SK-N-SH (cell line): Measurements from ENCODE around the gene GMPPA. TPM values are rescaled to one million over a fixed set of nuclear protein-coding genes. Genes with fewer than 3 reads are reported as not detected.
A peak's percentile ranks its signal among the peaks of the same experiment; 100 is the strongest.

Source experiments
- CTCF ChIA-PET: fragments of 300-600, 350-600 bp; formaldehyde crosslinking; extraction: SDS; loops from one replicate; lab custom pipeline; 2021; lab: Yijun Ruan, JAX
- POLR2A ChIA-PET: fragments of 350-600 bp; sonication (Branson Sonifier 250); formaldehyde crosslinking; extraction: SDS; loops from one replicate; lab custom pipeline; 2020; ENCODE audit warnings: antibody characterized with exemption, inconsistent platforms; lab: Yijun Ruan, JAX
- DNase-seq: peaks from one replicate; pipeline ENCODE4 v3.0.0; 2012
- H2AFZ ChIP-seq: fragments of 200-600 bp; sonication (generic); 2 replicates; pipeline ENCODE4 v1.8.1; 2016; ENCODE audit warnings: antibody characterized with exemption, mild to moderate bottlenecking, low read depth
- H3F3A ChIP-seq: fragments of 200-600 bp; sonication (generic); replicated peaks from 2 replicates; pipeline ENCODE3; 2016; ENCODE audit warnings: antibody characterized with exemption, mild to moderate bottlenecking; ENCODE audit not compliant: insufficient read depth
- H3K27ac ChIP-seq, 2 experiments: fragments of 200-500 bp in 1 of 2; fragments of 200-600 bp in 1 of 2; sonication (Bioruptor generic) in 1 of 2; sonication (generic), shearing (Covaris generic) in 1 of 2; 2 replicates each; pipeline versions ENCODE4 v1.5.1 to v1.6.1; 2014 to 2016; ENCODE audit warnings: low read depth in 2 of 2, inconsistent platforms in 1 of 2, low read length in 1 of 2, mild to moderate bottlenecking in 1 of 2, mixed read lengths in 1 of 2
- H3K27me3 ChIP-seq: fragments of 200-600 bp; sonication (generic), shearing (Covaris generic); 2 replicates; pipeline ENCODE4 v1.6.1; 2016; ENCODE audit warnings: mixed run types; ENCODE audit not compliant: insufficient read depth
- H3K36me3 ChIP-seq, 2 experiments: fragments of 200-500 bp in 1 of 2; fragments of 200-600 bp in 1 of 2; sonication (Bioruptor generic) in 1 of 2; sonication (generic) in 1 of 2; replicated peaks in 1 of 2; 2 replicates each; pipeline versions ENCODE3 to v1.5.1; 2014 to 2016; ENCODE audit warnings: low read length in 1 of 2, mild to moderate bottlenecking in 1 of 2; ENCODE audit not compliant: insufficient read depth in 2 of 2, control insufficient read depth in 1 of 2
- H3K4me1 ChIP-seq, 2 experiments: fragments of 200-500 bp in 1 of 2; fragments of 200-600 bp in 1 of 2; sonication (Bioruptor generic) in 1 of 2; sonication (generic), shearing (Covaris generic) in 1 of 2; 2 replicates each; pipeline versions ENCODE4 v1.5.1 to v1.6.1; 2014 to 2016; ENCODE audit warnings: low read depth in 1 of 2, low read length in 1 of 2, mixed run types in 1 of 2; ENCODE audit not compliant: insufficient read depth in 2 of 2, control insufficient read depth in 1 of 2
- H3K4me2 ChIP-seq: fragments of 200-600 bp; sonication (generic), shearing (Covaris generic); 2 replicates; pipeline ENCODE4 v1.6.1; 2017; ENCODE audit warnings: mixed run types
- H3K4me3 ChIP-seq, 2 experiments: fragments of 200-500 bp in 1 of 2; fragments of 200-600 bp in 1 of 2; sonication (Bioruptor generic) in 1 of 2; sonication (generic), shearing (Covaris generic) in 1 of 2; 2 replicates each; pipeline versions ENCODE4 v1.5.1 to v1.8.1; 2014 to 2016; ENCODE audit warnings: low read depth in 2 of 2, inconsistent platforms in 1 of 2, low read length in 1 of 2, mild to moderate bottlenecking in 1 of 2, mixed read lengths in 1 of 2, moderate library complexity in 1 of 2
- H3K79me2 ChIP-seq: fragments of 200-600 bp; sonication (generic); 2 replicates; pipeline ENCODE4 v1.8.1; 2017; ENCODE audit warnings: mild to moderate bottlenecking; ENCODE audit not compliant: insufficient read depth
- H3K9ac ChIP-seq: fragments of 200-600 bp; sonication (generic); 2 replicates; pipeline ENCODE4 v1.6.1; 2017; ENCODE audit warnings: mixed run types
- H3K9me2 ChIP-seq: fragments of 200-600 bp; sonication (generic); 2 replicates; pipeline ENCODE4 v1.6.1; 2017; ENCODE audit warnings: mixed run types
- H3K9me3 ChIP-seq: fragments of 200-600 bp; sonication (generic); 2 replicates; pipeline ENCODE4 v1.6.1; 2017; ENCODE audit warnings: mixed run types, mild to moderate bottlenecking, moderate library complexity
- H4K20me1 ChIP-seq: fragments of 200-600 bp; sonication (generic); 2 replicates; pipeline ENCODE4 v1.6.1; 2017; ENCODE audit warnings: mild to moderate bottlenecking, mixed run types; ENCODE audit not compliant: insufficient read depth
- CHD2 ChIP-seq: fragments of 150-350 bp; IDR thresholded peaks from 2 replicates; pipeline ENCODE4 v1.6.1; 2018; ENCODE audit warnings: low read length; ENCODE audit not compliant: partially characterized antibody
- ELF1 ChIP-seq: IDR thresholded peaks from 2 replicates; pipeline ENCODE4 v1.4.0; 2012
- EP300 ChIP-seq, 2 experiments: IDR thresholded peaks; 2 replicates each; pipeline versions ENCODE4 v1.4.0 to v1.6.1; 2012; ENCODE audit warnings: borderline replicate concordance in 1 of 2, low read depth in 1 of 2, low read length in 1 of 2
- EZH2phosphoT487 ChIP-seq: fragments of 200-600 bp; sonication (generic); IDR thresholded peaks from 2 replicates; pipeline ENCODE4 v1.6.1; 2017; ENCODE audit warnings: low read depth, mixed run types, mild to moderate bottlenecking, antibody characterized with exemption, moderate library complexity, borderline replicate concordance
- FOXJ3 ChIP-seq: sonication (generic); formaldehyde crosslinking; IDR thresholded peaks from 2 replicates; pipeline ENCODE4 v1.5.1; 2020; ENCODE audit warnings: mild to moderate bottlenecking, missing genetic modification reagents
- FOXM1 ChIP-seq: IDR thresholded peaks from 2 replicates; pipeline ENCODE4 v1.4.0; 2012; ENCODE audit warnings: low read depth, mild to moderate bottlenecking
- GABPA ChIP-seq: IDR thresholded peaks from 2 replicates; pipeline ENCODE4 v1.4.0; 2012; ENCODE audit warnings: low read depth, mild to moderate bottlenecking
- IRF3 ChIP-seq: fragments of 150-350 bp; IDR thresholded peaks from 2 replicates; pipeline ENCODE4 v1.6.1; 2016; ENCODE audit warnings: mild to moderate bottlenecking, low read depth, low read length
- MAX ChIP-seq: IDR thresholded peaks from 2 replicates; pipeline ENCODE4 v1.4.0; 2012; ENCODE audit warnings: low read depth
- PBX3 ChIP-seq: IDR thresholded peaks from 2 replicates; pipeline ENCODE4; 2012
- RAD21 ChIP-seq: IDR thresholded peaks from 2 replicates; pipeline ENCODE4 v1.6.1; 2012; ENCODE audit warnings: mild to moderate bottlenecking, low read length
- RXRA ChIP-seq: IDR thresholded peaks from 2 replicates; pipeline ENCODE4 v1.4.0; 2012; ENCODE audit warnings: low read depth, mild to moderate bottlenecking, borderline replicate concordance
- SMC3 ChIP-seq: IDR thresholded peaks from 2 replicates; pipeline ENCODE4 v1.6.1; 2012; ENCODE audit warnings: low read depth, low read length, improper control_type of control experiment
- TCF12 ChIP-seq: IDR thresholded peaks from 2 replicates; pipeline ENCODE4 v1.4.0; 2012
- USF1 ChIP-seq: IDR thresholded peaks from 2 replicates; pipeline ENCODE4 v1.4.0; 2012; ENCODE audit warnings: low read depth, borderline replicate concordance
- USF2 ChIP-seq: fragments of 150-350 bp; IDR thresholded peaks from 2 replicates; pipeline ENCODE4 v1.6.1; 2017; ENCODE audit warnings: antibody characterized with exemption, low read length, low read depth, borderline replicate concordance
- ZBTB33 ChIP-seq: IDR thresholded peaks from 2 replicates; pipeline ENCODE4 v1.4.0; 2012; ENCODE audit warnings: low read depth, borderline replicate concordance
- WGBS: methylation state at CpG from one replicate; pipeline ENCODE4 v1.1.6; 2017; ENCODE audit warnings: low lambda C conversion rate; 5-methylcytosine and 5-hydroxymethylcytosine counted together
- polyA plus RNA-seq, 3 experiments: library from polyadenylated mRNA; depleted of rRNA; stranded (reverse); fragments of >200 nt; gene quantifications; 2 replicates each; pipeline ENCODE4 v1.2.3, GENCODE V29; 2012

GMPPA gene
- polyA plus RNA-seq, 1 of the 3 experiments (the other 2 are of a cell fraction) = 61.3 TPM

GRCh38 chr2:219497495-219498279 lies 1.0 kb upstream of the GMPPA start:
- H3K27ac ChIP-seq = peak overlapping the region; percentile 81 to 99
- 49% methylated on average over 29 of the region's 59 CpGs for WGBS
- ChIA-PET POLR2A (interaction anchor here (0.7 to 4.6 kb wide), 12 partner anchors 9 to 109 kb away, joined by 3 to 53 read pairs (median 10); partner anchors contain the start of genes ASIC4, CHPF and TMEM198), CTCF (interaction anchor here (1.0 to 62.1 kb wide), 4 partner anchors 3 to 95 kb away, joined by 3 to 2824 read pairs (median 1416); partner anchors contain the start of genes ASIC4, CHPF, GMPPA and TMEM198)
- H3K4me2 ChIP-seq = peak overlapping the region; percentile 98
- no peaks in the 10 kb centered on the region for H3K27me3 ChIP-seq
- peak overlapping the region; percentile 90 for H3K9ac ChIP-seq
- H3K9me3 ChIP-seq = no peaks in the 10 kb centered on the region
- H2AFZ ChIP-seq = peak overlapping the region; percentile 78
- H3K36me3 ChIP-seq = peaks cover 3 to 7% of the 10 kb centered on the region in 2 experiments
- no peaks in the 10 kb centered on the region for H3K9me2 ChIP-seq
- peak overlapping the region; percentile 81 to 85 for H3K4me3 ChIP-seq
- no peaks in the 10 kb centered on the region for H4K20me1 ChIP-seq
- peak; percentile 94 for DNase-seq
- peaks cover 16 to 63% of the 10 kb centered on the region in 2 experiments for H3K4me1 ChIP-seq
- peaks cover 20% of the 10 kb centered on the region for H3K79me2 ChIP-seq
- H3F3A ChIP-seq = no peaks in the 10 kb centered on the region
- TF ChIP-seq USF1 (no peak), SMC3 (no peak), RXRA (no peak), EZH2phosphoT487 (no peak), FOXJ3 (CRISPR knock-in tag) (no peak), GABPA (no peak), EP300 (IDR thresholded peaks at IDR 0.05; ENCODE audit: borderline replicate concordance in 1 of 2, low read depth in 1 of 2, low read length in 1 of 2) (no peak), ZBTB33 (no peak), MAX (peak; percentile 70; the same call in 1 of the 2 replicates), TCF12 (no peak), FOXM1 (no peak), RAD21 (no peak), CHD2 (peak; percentile 12), ELF1 (no peak), IRF3 (no peak), PBX3 (no peak), USF2 (no peak)
